HepG2 (cell line): ENCODE measurements around the gene FAM174C. TPM values are rescaled to one million over a fixed set of nuclear protein-coding genes. Genes with fewer than 3 reads are reported as not detected.

Experiments
- AGO2 ChIP-seq: fragments of 200-400 bp; formaldehyde crosslinking; optimal IDR thresholded peaks from 2 replicates; pipeline ENCODE3; 2017; ENCODE audit warnings: mild to moderate bottlenecking, low read depth, low read length, moderate library complexity
- KLF16 ChIP-seq, 2 experiments: sonication (generic) in 1 of 2; formaldehyde crosslinking in 1 of 2; IDR thresholded peaks; 2 replicates each; pipeline versions ENCODE4 v1.6.1 to v1.8.0; 2016 to 2023; ENCODE audit warnings: missing genetic modification reagents in 2 of 2, missing compliant biosample characterization in 1 of 2
- NCOA2 ChIP-seq: sonication (generic); formaldehyde crosslinking; IDR thresholded peaks from 2 replicates; pipeline ENCODE4 v1.8.0; 2022; ENCODE audit warnings: inconsistent platforms
- RBM39 ChIP-seq: fragments of 200-400 bp; formaldehyde crosslinking; IDR thresholded peaks from one replicate; pipeline ENCODE4 v1.6.1; 2018; ENCODE audit warnings: antibody characterized with exemption, mild to moderate bottlenecking, low read depth, low read length; ENCODE audit not compliant: poor library complexity, severe bottlenecking
- SKI ChIP-seq: fragments of 450-650 bp; IDR thresholded peaks from one replicate; pipeline ENCODE4 v1.6.1; 2018; ENCODE audit warnings: mild to moderate bottlenecking; ENCODE audit not compliant: partially characterized antibody
- SMAD3 ChIP-seq: sonication (generic); formaldehyde crosslinking; IDR thresholded peaks from 2 replicates; pipeline ENCODE4 v1.4.0; 2020; ENCODE audit warnings: missing genetic modification reagents
- TRIM24 ChIP-seq: sonication (generic); formaldehyde crosslinking; IDR thresholded peaks from 2 replicates; pipeline ENCODE4 v1.8.0; 2022; ENCODE audit warnings: mild to moderate bottlenecking, missing genetic modification reagents
- ZNF24 ChIP-seq: fragments of 450-650 bp; IDR thresholded peaks from 2 replicates; pipeline ENCODE4 v1.6.1; 2017; ENCODE audit warnings: antibody characterized with exemption, mild to moderate bottlenecking
- ZNF772 ChIP-seq: sonication (generic); formaldehyde crosslinking; IDR thresholded peaks from 2 replicates; pipeline ENCODE4 v1.5.0; 2020; ENCODE audit warnings: mild to moderate bottlenecking, missing genetic modification reagents
- ZNF773 ChIP-seq: sonication (generic); formaldehyde crosslinking; IDR thresholded peaks from 2 replicates; pipeline ENCODE4 v1.4.0; 2020; ENCODE audit warnings: missing genetic modification reagents, borderline replicate concordance
- polyA plus RNA-seq, 8 experiments: library from polyadenylated mRNA; depleted of rRNA in 3 of 8; stranded (reverse) in 7 of 8; unstranded in 1 of 8; fragments of >200 nt; fragmentation: Illumina TruSeq in 4 of 8; extraction: Trizol in 4 of 8; gene quantifications; 2 replicates each; pipeline versions ENCODE4 v1.2.1 to v1.2.3, GENCODE V29; 2011 to 2016; ENCODE audit warnings: low read depth in 4 of 8, missing spikeins in 1 of 8, mixed read lengths in 1 of 8; ENCODE audit not compliant: insufficient read depth in 1 of 8
- total RNA-seq, 5 experiments: library from RNA; depleted of rRNA; stranded (reverse); fragments of >200 nt; fragmentation: Illumina TruSeq; extraction: Trizol; gene quantifications; 2 replicates each; pipeline ENCODE4 v1.2.3, GENCODE V29; 2016; ENCODE audit warnings: low read depth in 1 of 5
- TF ChIP-seq, protein P1 (sequence below): sonication (generic); formaldehyde crosslinking; IDR thresholded peaks from 2 replicates; pipeline ENCODE4 v1.5.1; 2020; ENCODE audit warnings: mild to moderate bottlenecking, missing genetic modification reagents, moderate library complexity
- TF ChIP-seq, protein P2 (sequence below): sonication (generic); formaldehyde crosslinking; IDR thresholded peaks from 2 replicates; pipeline ENCODE4 v1.4.0; 2020; ENCODE audit warnings: missing genetic modification reagents
- TF ChIP-seq, protein P3 (sequence below): sonication (generic); formaldehyde crosslinking; IDR thresholded peaks from 2 replicates; pipeline ENCODE4 v1.4.0; 2020; ENCODE audit warnings: missing genetic modification reagents
- TF ChIP-seq, protein P4 (sequence below): sonication (generic); formaldehyde crosslinking; IDR thresholded peaks from 2 replicates; pipeline ENCODE4 v1.4.0; 2020; ENCODE audit warnings: missing genetic modification reagents, mild to moderate bottlenecking, borderline replicate concordance
- TF ChIP-seq, protein P5 (sequence below): sonication (generic); formaldehyde crosslinking; IDR thresholded peaks from 2 replicates; pipeline ENCODE4 v1.4.0; 2020; ENCODE audit warnings: mild to moderate bottlenecking, missing genetic modification reagents
- TF ChIP-seq, protein P6 (sequence below): sonication (generic); formaldehyde crosslinking; IDR thresholded peaks from 2 replicates; pipeline ENCODE4 v1.5.1; 2020; ENCODE audit warnings: missing genetic modification reagents, mild to moderate bottlenecking, borderline replicate concordance

Gene FAM174C
- total and polyA plus RNA-seq, 2 of the 13 experiments (the other 11 are each of a cell fraction or from before 2014, with no cell fraction given) = 19.5 to 31.3 TPM

DNA sequence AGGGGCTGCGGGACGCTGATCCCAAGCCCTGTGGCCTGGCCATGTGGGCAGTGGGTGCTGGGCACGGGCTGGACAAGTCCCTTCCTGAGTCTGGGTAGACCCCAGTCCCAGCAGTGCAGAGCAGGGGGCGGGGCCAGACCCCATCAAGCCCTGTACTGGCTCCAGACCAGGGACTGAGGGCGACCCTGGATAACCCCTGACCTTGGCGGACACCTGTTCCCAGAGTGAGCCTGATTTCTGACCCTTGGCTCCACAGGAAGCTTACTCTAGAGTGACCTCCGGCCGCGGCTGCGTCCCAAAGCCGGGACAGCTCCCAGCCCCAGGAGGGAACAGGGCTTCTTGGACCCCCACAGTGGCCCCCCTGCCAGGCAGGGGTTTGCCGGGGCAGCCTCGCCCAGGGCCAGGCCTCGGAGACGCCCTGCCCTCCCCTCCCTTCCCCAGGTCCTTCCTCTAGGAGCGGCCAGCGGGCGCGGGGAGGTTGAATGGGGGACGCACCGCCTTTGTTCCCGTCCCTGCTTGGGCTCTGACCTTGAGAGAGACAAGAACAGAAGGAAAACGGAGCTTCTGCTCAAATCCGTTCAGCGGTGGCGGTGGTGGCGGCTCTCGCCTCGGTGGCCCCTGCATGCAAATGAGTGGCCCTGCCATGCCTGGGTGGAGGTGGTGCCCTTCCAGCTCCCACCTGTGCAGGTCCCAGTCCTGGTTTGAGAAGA, 8.0 kb downstream of the FAM174C start (continued):
- TF ChIP-seq SMAD3 (peak; percentile 31; the same call in 1 of the 2 replicates), RBM39 (peak; percentile 0), ZNF24 (no peak), NCOA2 (CRISPR knock-in tag) (peak; percentile 30; the same call in 1 of the 2 replicates), KLF16 (CRISPR knock-in tag; IDR thresholded peaks at IDR 0.05) (no peak), SKI (peak; percentile 82), ZNF773 (CRISPR knock-in tag) (no peak), ZNF772 (CRISPR knock-in tag) (peak; percentile 76; the same call in 1 of the 2 replicates), TRIM24 (CRISPR knock-in tag) (no peak), AGO2 (peak; percentile 10)
- TF ChIP-seq, protein P1, sequence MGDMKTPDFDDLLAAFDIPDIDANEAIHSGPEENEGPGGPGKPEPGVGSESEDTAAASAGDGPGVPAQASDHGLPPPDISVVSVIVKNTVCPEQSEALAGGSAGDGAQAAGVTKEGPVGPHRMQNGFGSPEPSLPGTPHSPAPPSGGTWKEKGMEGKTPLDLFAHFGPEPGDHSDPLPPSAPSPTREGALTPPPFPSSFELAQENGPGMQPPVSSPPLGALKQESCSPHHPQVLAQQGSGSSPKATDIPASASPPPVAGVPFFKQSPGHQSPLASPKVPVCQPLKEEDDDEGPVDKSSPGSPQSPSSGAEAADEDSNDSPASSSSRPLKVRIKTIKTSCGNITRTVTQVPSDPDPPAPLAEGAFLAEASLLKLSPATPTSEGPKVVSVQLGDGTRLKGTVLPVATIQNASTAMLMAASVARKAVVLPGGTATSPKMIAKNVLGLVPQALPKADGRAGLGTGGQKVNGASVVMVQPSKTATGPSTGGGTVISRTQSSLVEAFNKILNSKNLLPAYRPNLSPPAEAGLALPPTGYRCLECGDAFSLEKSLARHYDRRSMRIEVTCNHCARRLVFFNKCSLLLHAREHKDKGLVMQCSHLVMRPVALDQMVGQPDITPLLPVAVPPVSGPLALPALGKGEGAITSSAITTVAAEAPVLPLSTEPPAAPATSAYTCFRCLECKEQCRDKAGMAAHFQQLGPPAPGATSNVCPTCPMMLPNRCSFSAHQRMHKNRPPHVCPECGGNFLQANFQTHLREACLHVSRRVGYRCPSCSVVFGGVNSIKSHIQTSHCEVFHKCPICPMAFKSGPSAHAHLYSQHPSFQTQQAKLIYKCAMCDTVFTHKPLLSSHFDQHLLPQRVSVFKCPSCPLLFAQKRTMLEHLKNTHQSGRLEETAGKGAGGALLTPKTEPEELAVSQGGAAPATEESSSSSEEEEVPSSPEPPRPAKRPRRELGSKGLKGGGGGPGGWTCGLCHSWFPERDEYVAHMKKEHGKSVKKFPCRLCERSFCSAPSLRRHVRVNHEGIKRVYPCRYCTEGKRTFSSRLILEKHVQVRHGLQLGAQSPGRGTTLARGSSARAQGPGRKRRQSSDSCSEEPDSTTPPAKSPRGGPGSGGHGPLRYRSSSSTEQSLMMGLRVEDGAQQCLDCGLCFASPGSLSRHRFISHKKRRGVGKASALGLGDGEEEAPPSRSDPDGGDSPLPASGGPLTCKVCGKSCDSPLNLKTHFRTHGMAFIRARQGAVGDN = peak; percentile 71
- TF ChIP-seq, protein P2, sequence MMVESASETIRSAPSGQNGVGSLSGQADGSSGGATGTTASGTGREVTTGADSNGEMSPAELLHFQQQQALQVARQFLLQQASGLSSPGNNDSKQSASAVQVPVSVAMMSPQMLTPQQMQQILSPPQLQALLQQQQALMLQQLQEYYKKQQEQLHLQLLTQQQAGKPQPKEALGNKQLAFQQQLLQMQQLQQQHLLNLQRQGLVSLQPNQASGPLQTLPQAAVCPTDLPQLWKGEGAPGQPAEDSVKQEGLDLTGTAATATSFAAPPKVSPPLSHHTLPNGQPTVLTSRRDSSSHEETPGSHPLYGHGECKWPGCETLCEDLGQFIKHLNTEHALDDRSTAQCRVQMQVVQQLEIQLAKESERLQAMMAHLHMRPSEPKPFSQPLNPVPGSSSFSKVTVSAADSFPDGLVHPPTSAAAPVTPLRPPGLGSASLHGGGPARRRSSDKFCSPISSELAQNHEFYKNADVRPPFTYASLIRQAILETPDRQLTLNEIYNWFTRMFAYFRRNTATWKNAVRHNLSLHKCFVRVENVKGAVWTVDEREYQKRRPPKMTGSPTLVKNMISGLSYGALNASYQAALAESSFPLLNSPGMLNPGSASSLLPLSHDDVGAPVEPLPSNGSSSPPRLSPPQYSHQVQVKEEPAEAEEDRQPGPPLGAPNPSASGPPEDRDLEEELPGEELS (CRISPR knock-in tag) = no peak
- TF ChIP-seq, protein P3, sequence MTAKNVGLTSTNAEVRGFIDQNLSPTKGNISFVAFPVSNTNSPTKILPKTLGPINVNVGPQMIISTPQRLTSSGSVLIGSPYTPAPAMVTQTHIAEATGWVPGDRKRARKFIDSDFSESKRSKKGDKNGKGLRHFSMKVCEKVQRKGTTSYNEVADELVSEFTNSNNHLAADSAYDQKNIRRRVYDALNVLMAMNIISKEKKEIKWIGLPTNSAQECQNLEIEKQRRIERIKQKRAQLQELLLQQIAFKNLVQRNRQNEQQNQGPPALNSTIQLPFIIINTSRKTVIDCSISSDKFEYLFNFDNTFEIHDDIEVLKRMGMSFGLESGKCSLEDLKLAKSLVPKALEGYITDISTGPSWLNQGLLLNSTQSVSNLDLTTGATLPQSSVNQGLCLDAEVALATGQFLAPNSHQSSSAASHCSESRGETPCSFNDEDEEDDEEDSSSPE (CRISPR knock-in tag) = no peak
- TF ChIP-seq, protein P4, sequence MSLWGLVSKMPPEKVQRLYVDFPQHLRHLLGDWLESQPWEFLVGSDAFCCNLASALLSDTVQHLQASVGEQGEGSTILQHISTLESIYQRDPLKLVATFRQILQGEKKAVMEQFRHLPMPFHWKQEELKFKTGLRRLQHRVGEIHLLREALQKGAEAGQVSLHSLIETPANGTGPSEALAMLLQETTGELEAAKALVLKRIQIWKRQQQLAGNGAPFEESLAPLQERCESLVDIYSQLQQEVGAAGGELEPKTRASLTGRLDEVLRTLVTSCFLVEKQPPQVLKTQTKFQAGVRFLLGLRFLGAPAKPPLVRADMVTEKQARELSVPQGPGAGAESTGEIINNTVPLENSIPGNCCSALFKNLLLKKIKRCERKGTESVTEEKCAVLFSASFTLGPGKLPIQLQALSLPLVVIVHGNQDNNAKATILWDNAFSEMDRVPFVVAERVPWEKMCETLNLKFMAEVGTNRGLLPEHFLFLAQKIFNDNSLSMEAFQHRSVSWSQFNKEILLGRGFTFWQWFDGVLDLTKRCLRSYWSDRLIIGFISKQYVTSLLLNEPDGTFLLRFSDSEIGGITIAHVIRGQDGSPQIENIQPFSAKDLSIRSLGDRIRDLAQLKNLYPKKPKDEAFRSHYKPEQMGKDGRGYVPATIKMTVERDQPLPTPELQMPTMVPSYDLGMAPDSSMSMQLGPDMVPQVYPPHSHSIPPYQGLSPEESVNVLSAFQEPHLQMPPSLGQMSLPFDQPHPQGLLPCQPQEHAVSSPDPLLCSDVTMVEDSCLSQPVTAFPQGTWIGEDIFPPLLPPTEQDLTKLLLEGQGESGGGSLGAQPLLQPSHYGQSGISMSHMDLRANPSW (CRISPR knock-in tag) = peak; percentile 70; the same call in 1 of the 2 replicates
- TF ChIP-seq, protein P5, sequence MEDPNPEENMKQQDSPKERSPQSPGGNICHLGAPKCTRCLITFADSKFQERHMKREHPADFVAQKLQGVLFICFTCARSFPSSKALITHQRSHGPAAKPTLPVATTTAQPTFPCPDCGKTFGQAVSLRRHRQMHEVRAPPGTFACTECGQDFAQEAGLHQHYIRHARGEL (CRISPR knock-in tag) = no peak
- TF ChIP-seq, protein P6, sequence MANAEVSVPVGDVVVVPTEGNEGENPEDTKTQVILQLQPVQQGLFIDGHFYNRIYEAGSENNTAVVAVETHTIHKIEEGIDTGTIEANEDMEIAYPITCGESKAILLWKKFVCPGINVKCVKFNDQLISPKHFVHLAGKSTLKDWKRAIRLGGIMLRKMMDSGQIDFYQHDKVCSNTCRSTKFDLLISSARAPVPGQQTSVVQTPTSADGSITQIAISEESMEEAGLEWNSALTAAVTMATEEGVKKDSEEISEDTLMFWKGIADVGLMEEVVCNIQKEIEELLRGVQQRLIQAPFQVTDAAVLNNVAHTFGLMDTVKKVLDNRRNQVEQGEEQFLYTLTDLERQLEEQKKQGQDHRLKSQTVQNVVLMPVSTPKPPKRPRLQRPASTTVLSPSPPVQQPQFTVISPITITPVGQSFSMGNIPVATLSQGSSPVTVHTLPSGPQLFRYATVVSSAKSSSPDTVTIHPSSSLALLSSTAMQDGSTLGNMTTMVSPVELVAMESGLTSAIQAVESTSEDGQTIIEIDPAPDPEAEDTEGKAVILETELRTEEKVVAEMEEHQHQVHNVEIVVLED (CRISPR knock-in tag) = no peak
